H1 (cell line): ENCODE results near the gene CCDC13. TPM values are rescaled to one million over a fixed set of nuclear protein-coding genes. Genes with fewer than 3 reads are reported as not detected.

Source experiments
- CREB1 ChIP-seq: IDR thresholded peaks from 2 replicates; pipeline ENCODE4 v1.6.1; 2012; ENCODE audit warnings: inconsistent platforms
- CTBP2 ChIP-seq: IDR thresholded peaks from 2 replicates; pipeline ENCODE4 v1.7.0; 2011; ENCODE audit warnings: borderline replicate concordance, mild to moderate bottlenecking, moderate library complexity, mixed read lengths, low read length; ENCODE audit not compliant: insufficient read depth, insufficient read length
- NANOG ChIP-seq: IDR thresholded peaks from 2 replicates; pipeline ENCODE4 v1.6.1; 2011; ENCODE audit warnings: low read length, low read depth, mild to moderate bottlenecking, inconsistent platforms; ENCODE audit not compliant: insufficient read depth, poor library complexity, severe bottlenecking
- polyA plus RNA-seq, 7 experiments: library from polyadenylated mRNA; depleted of rRNA in 3 of 7; stranded (reverse) in 5 of 7; unstranded in 2 of 7; fragments of >200 nt in 5 of 7; fragments of 200-250 nt in 2 of 7; gene quantifications; 1 replicate in 5 of 7; 2 replicates in 1 of 7; 4 replicates in 1 of 7; pipeline versions ENCODE4 v1.2.1 to v1.2.3, GENCODE V29; 2011 to 2013; ENCODE audit warnings: missing spikeins in 2 of 7, mixed read lengths in 2 of 7
- total RNA-seq: library from RNA; stranded (reverse); fragmentation: NEBNext Ultra II Directional; extraction: Animal tissue kit (Norgen Biotek cat#: 25700); gene quantifications from 2 replicates; pipeline ENCODE4 v1.2.1, GENCODE V29; 2021
- TF ChIP-seq, protein P1 (sequence below): fragments of 300-600 bp; sonication (generic); IDR thresholded peaks from 2 replicates; pipeline ENCODE4 v1.7.1; 2012; ENCODE audit warnings: low read length, moderate library complexity, mild to moderate bottlenecking, inconsistent platforms; ENCODE audit not compliant: insufficient replicate concordance

CCDC13 gene
- total and polyA plus RNA-seq, 2 of the 8 experiments (the other 6 are each of a cell fraction or from before 2014, with no cell fraction given), result 0.06 TPM; not detected in 1

DNA sequence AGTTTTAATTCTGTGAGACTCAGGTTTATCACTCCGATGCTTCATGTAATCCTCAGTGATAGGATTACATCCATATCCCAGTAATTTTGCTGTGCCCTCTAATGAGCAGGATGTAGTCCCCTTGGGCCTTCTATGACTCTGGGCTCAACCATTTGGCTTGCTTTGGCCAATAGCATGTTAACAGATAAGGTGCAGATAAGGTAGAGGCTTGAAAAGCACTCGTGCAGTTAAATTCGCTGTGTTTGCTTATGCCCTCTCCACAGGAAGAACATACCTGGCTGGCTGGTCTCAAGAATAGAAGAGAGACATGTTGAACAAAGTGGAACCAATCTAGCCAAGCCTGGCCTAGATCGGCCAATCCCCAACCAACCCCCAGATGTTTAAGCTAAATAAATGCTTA is 20.1 kb downstream of the CCDC13 start (continued):
- TF ChIP-seq NANOG (no peak), CTBP2 (no peak), CREB1 (no peak)
- TF ChIP-seq, protein P1, sequence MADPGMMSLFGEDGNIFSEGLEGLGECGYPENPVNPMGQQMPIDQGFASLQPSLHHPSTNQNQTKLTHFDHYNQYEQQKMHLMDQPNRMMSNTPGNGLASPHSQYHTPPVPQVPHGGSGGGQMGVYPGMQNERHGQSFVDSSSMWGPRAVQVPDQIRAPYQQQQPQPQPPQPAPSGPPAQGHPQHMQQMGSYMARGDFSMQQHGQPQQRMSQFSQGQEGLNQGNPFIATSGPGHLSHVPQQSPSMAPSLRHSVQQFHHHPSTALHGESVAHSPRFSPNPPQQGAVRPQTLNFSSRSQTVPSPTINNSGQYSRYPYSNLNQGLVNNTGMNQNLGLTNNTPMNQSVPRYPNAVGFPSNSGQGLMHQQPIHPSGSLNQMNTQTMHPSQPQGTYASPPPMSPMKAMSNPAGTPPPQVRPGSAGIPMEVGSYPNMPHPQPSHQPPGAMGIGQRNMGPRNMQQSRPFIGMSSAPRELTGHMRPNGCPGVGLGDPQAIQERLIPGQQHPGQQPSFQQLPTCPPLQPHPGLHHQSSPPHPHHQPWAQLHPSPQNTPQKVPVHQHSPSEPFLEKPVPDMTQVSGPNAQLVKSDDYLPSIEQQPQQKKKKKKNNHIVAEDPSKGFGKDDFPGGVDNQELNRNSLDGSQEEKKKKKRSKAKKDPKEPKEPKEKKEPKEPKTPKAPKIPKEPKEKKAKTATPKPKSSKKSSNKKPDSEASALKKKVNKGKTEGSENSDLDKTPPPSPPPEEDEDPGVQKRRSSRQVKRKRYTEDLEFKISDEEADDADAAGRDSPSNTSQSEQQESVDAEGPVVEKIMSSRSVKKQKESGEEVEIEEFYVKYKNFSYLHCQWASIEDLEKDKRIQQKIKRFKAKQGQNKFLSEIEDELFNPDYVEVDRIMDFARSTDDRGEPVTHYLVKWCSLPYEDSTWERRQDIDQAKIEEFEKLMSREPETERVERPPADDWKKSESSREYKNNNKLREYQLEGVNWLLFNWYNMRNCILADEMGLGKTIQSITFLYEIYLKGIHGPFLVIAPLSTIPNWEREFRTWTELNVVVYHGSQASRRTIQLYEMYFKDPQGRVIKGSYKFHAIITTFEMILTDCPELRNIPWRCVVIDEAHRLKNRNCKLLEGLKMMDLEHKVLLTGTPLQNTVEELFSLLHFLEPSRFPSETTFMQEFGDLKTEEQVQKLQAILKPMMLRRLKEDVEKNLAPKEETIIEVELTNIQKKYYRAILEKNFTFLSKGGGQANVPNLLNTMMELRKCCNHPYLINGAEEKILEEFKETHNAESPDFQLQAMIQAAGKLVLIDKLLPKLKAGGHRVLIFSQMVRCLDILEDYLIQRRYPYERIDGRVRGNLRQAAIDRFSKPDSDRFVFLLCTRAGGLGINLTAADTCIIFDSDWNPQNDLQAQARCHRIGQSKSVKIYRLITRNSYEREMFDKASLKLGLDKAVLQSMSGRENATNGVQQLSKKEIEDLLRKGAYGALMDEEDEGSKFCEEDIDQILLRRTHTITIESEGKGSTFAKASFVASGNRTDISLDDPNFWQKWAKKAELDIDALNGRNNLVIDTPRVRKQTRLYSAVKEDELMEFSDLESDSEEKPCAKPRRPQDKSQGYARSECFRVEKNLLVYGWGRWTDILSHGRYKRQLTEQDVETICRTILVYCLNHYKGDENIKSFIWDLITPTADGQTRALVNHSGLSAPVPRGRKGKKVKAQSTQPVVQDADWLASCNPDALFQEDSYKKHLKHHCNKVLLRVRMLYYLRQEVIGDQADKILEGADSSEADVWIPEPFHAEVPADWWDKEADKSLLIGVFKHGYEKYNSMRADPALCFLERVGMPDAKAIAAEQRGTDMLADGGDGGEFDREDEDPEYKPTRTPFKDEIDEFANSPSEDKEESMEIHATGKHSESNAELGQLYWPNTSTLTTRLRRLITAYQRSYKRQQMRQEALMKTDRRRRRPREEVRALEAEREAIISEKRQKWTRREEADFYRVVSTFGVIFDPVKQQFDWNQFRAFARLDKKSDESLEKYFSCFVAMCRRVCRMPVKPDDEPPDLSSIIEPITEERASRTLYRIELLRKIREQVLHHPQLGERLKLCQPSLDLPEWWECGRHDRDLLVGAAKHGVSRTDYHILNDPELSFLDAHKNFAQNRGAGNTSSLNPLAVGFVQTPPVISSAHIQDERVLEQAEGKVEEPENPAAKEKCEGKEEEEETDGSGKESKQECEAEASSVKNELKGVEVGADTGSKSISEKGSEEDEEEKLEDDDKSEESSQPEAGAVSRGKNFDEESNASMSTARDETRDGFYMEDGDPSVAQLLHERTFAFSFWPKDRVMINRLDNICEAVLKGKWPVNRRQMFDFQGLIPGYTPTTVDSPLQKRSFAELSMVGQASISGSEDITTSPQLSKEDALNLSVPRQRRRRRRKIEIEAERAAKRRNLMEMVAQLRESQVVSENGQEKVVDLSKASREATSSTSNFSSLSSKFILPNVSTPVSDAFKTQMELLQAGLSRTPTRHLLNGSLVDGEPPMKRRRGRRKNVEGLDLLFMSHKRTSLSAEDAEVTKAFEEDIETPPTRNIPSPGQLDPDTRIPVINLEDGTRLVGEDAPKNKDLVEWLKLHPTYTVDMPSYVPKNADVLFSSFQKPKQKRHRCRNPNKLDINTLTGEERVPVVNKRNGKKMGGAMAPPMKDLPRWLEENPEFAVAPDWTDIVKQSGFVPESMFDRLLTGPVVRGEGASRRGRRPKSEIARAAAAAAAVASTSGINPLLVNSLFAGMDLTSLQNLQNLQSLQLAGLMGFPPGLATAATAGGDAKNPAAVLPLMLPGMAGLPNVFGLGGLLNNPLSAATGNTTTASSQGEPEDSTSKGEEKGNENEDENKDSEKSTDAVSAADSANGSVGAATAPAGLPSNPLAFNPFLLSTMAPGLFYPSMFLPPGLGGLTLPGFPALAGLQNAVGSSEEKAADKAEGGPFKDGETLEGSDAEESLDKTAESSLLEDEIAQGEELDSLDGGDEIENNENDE, result no peak
